MM.1S (cell line): ENCODE results near the gene GULP1.

ENCODE experiments used
- CTCF ChIP-seq: fragments of 300-600 bp; sonication (generic); IDR thresholded peaks from 2 replicates; pipeline ENCODE4 v1.5.1; 2016; ENCODE audit warnings: antibody characterized with exemption, low read length, mixed read lengths
- EZH2 ChIP-seq: fragments of 300-600 bp; sonication (generic); optimal IDR thresholded peaks from 2 replicates; pipeline ENCODE3; 2017; ENCODE audit warnings: low read depth, mild to moderate bottlenecking, antibody characterized with exemption, low read length, mixed read lengths
- EZH2phosphoT487 ChIP-seq: fragments of 300-600 bp; sonication (generic); IDR thresholded peaks from 2 replicates; pipeline ENCODE4 v1.6.1; 2018; ENCODE audit warnings: antibody characterized with exemption, low read length

- TF ChIP-seq EZH2 (no peak), CTCF (no peak), EZH2phosphoT487 (no peak)
Observed at GRCh38 chr2:188272121-188272520, 19.6 kb upstream of the GULP1 start.
